ENCODE data around the gene ATP2B2.

GRCh38 chr3:10350324-10350985 lies 154.9 kb downstream of the ATP2B2 start:
- TF ChIP-seq, protein P1, sequence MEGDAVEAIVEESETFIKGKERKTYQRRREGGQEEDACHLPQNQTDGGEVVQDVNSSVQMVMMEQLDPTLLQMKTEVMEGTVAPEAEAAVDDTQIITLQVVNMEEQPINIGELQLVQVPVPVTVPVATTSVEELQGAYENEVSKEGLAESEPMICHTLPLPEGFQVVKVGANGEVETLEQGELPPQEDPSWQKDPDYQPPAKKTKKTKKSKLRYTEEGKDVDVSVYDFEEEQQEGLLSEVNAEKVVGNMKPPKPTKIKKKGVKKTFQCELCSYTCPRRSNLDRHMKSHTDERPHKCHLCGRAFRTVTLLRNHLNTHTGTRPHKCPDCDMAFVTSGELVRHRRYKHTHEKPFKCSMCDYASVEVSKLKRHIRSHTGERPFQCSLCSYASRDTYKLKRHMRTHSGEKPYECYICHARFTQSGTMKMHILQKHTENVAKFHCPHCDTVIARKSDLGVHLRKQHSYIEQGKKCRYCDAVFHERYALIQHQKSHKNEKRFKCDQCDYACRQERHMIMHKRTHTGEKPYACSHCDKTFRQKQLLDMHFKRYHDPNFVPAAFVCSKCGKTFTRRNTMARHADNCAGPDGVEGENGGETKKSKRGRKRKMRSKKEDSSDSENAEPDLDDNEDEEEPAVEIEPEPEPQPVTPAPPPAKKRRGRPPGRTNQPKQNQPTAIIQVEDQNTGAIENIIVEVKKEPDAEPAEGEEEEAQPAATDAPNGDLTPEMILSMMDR (IDR thresholded peaks at IDR 0.05) = no peak
- no peak for TF ChIP-seq EZH2phosphoT487 (IDR thresholded peaks at IDR 0.05)
